Mesodermal cell (in vitro differentiated cells): ENCODE results near the gene KLHL1.

Source experiments
- H3K27ac ChIP-seq: 2 replicates; pipeline ENCODE4 v1.7.0; 2013; ENCODE audit warnings: mild to moderate bottlenecking, low read depth, low read length, moderate library complexity; ENCODE audit not compliant: severe bottlenecking
- H3K36me3 ChIP-seq: 2 replicates; pipeline ENCODE4 v1.7.1; 2013; ENCODE audit warnings: mild to moderate bottlenecking, low read length, moderate library complexity; ENCODE audit not compliant: control insufficient read depth, insufficient read depth
- H3K4me1 ChIP-seq: one replicate; pipeline ENCODE4 v1.7.1; 2013; ENCODE audit warnings: mild to moderate bottlenecking, low read length; ENCODE audit not compliant: insufficient read depth, control insufficient read depth, poor library complexity, severe bottlenecking
- H3K4me3 ChIP-seq: 2 replicates; pipeline ENCODE4 v1.7.0; 2013; ENCODE audit warnings: low read length, control low read depth, mild to moderate bottlenecking; ENCODE audit not compliant: insufficient read depth, poor library complexity, severe bottlenecking; ENCODE audit errors: extremely low read depth
- H3K9me3 ChIP-seq: 2 replicates; pipeline ENCODE4 v1.7.1; 2013; ENCODE audit warnings: mild to moderate bottlenecking, low read length, moderate library complexity; ENCODE audit not compliant: control insufficient read depth
- WGBS, 2 experiments: methylation state at CpG; one replicate each; pipeline ENCODE4 v1.1.5; 2013; ENCODE audit warnings: missing lambda C conversion rate in 2 of 2; ENCODE audit not compliant: insufficient coverage in 2 of 2; 5-methylcytosine and 5-hydroxymethylcytosine counted together

KLHL1 gene

DNA sequence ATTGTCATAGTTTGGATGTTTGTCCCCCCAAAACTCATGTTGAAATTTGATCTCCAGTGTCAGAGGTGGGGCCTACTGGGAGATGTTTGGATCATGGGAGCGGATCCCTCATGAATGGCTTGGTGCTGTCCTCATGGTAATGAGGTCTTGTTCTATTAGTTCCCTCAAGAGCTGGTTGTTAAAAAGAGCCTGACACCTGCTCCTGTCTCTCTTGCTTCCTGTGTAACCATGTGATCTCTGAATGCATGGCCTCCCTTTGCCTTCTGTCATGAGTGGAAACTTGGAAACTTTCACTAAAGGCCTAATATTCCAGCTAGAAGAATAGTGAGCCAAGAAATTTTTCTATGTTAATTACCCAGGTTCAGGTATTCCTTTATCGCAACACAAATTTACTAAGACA is 312.0 kb downstream of the KLHL1 start:
- Histone ChIP-seq H3K4me3 (no peak overlapping the region), H3K9me3 (no peaks in the 10 kb centered on the region), H3K27ac (no peak overlapping the region), H3K36me3 (no peaks in the 10 kb centered on the region), H3K4me1 (no peaks in the 10 kb centered on the region)
- 86% methylated on average over 1 of the region's 2 CpGs; no CpG with 5 or more reads in 1 of the 2 experiments for whole genome bisulfite sequencing, 2 experiments

- Histone ChIP-seq H3K4me3 (no peak overlapping the region), H3K9me3 (no peaks in the 10 kb centered on the region), H3K36me3 (no peaks in the 10 kb centered on the region), H3K27ac (peak overlapping the region; percentile 20), H3K4me1 (no peaks in the 10 kb centered on the region)
- 27 to 67% methylated on average over 1 of the region's 3 CpGs for WGBS, 2 experiments
These were observed 314.3 kb downstream of the KLHL1 start for GRCh38 chr13:69793783-69794453.

GRCh38 chr13:69776937-69777336 is 331.3 kb downstream of the KLHL1 start:
- H3K9me3 ChIP-seq = no peaks in the 10 kb centered on the region
- no peaks in the 10 kb centered on the region for H3K4me1 ChIP-seq
- H3K27ac ChIP-seq = no peak overlapping the region
- WGBS, 2 experiments = 72 to 75% methylated on average over 3 of the region's 4 CpGs
- H3K4me3 ChIP-seq = no peak overlapping the region
- H3K36me3 ChIP-seq = no peaks in the 10 kb centered on the region

- WGBS, 2 experiments = 80 to 100% methylated on average over 1 of the region's 3 CpGs
- no peak overlapping the region for H3K4me3 ChIP-seq
These were observed 338.6 kb downstream of the KLHL1 start for GRCh38 chr13:69769608-69770007.

DNA sequence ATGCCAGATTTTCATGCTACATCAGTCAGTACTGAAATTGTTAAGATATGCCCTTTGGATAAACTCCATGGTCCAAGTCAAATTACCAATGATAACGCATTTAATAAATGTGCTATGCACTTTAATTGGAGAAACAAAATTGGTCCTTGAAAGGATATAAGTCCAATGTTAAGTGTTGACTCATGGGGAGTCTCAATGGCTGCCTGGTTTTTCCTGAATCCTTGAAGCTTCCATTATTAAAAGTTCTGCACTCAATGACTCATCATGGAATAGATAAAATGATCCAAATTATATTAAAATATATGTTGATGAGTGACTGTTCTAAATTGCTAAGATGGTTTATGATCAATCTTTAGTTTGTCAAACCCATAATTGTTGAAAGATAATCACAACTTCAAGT is 346.7 kb downstream of the KLHL1 start:
- 86% methylated on average over 1 of the region's 1 CpG; no CpG with 5 or more reads in 1 of the 2 experiments for WGBS, 2 experiments
- H3K27ac ChIP-seq = no peak overlapping the region
- H3K36me3 ChIP-seq = no peaks in the 10 kb centered on the region
- no peaks in the 10 kb centered on the region for H3K4me1 ChIP-seq
- no peak overlapping the region for H3K4me3 ChIP-seq
- no peaks in the 10 kb centered on the region for H3K9me3 ChIP-seq

More at GRCh38 chr13:69769608-69770007, 338.6 kb downstream of the KLHL1 start:
- Histone ChIP-seq H3K27ac (no peak overlapping the region), H3K9me3 (no peaks in the 10 kb centered on the region), H3K36me3 (no peaks in the 10 kb centered on the region), H3K4me1 (no peaks in the 10 kb centered on the region)

- H3K4me1 ChIP-seq = no peaks in the 10 kb centered on the region
- H3K9me3 ChIP-seq = no peaks in the 10 kb centered on the region
- WGBS, 2 experiments = no CpG with 5 or more reads among the region's 2 CpGs
- H3K27ac ChIP-seq = no peak overlapping the region
- H3K4me3 ChIP-seq = no peak overlapping the region
- H3K36me3 ChIP-seq = no peaks in the 10 kb centered on the region
These were observed 353.2 kb downstream of the KLHL1 start for GRCh38 chr13:69755101-69755500.

DNA sequence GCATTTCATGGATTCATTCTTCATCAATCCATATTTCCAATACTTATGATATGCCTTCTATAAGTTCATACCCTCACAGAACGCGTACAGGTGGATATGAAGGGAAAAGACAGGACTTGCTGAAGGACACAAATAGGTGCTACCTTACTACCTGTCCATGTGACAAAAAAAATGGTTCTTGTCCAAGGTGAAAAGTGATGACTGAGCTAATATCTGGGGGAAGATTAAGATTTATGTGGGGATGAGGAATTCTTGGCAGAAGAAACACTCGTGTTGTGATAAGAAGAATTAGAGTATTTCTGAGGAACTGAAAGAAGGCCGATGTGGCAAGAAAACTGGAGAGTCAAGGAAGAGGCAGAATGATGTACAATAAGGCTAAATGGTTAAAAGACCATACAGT is 357.0 kb downstream of the KLHL1 start:
- H3K9me3 ChIP-seq = no peaks in the 10 kb centered on the region
- no peaks in the 10 kb centered on the region for H3K36me3 ChIP-seq
- no peak overlapping the region for H3K27ac ChIP-seq
- no peak overlapping the region for H3K4me3 ChIP-seq
- no peaks in the 10 kb centered on the region for H3K4me1 ChIP-seq
- WGBS, 2 experiments = 86 to 95% methylated on average over 2 of the region's 4 CpGs

DNA sequence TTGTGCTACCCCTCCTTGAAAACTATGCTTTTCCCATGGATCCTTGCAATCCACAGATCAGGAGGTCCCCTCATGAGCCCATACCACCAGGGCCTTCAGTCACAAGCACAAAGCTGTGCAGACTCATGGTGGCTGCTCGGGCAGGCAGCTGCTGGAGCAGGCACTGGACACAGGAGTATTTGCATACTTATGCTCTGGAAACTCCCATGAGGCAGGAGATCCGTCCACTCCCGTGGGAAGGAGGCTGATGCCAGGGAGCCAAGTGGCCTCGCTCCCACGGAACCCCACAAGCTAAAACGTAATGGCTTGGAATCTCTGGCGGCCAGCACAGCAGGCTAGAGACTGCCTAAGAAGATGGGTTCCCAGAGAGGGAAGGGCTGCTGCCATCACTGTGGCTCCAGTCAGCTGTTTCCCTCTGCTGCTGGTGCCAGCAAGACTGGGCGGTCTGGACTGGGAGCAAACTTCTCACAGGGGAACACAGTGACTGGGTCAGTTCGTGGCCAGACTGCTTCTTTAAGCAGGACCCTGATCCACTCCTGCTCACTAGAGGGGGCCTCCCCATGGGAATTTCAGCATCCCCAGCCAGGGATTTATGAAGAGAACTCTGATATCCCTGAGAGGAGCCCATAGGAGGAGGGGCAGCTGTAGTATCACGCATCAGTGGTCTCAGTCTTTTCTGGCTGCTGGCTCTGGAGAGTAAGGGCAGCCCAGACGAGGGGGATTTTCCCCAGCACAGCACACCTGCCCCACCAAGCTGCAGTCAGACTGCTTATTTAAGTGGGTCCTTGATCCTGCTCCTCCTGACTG is 370.9 kb downstream of the KLHL1 start:
- no peaks in the 10 kb centered on the region for H3K36me3 ChIP-seq
- WGBS, 2 experiments = 89 to 100% methylated on average over 8 to 11 of the region's 11 CpGs
- no peak overlapping the region for H3K27ac ChIP-seq
- H3K4me3 ChIP-seq = no peak overlapping the region
- no peaks in the 10 kb centered on the region for H3K9me3 ChIP-seq
- no peaks in the 10 kb centered on the region for H3K4me1 ChIP-seq

DNA sequence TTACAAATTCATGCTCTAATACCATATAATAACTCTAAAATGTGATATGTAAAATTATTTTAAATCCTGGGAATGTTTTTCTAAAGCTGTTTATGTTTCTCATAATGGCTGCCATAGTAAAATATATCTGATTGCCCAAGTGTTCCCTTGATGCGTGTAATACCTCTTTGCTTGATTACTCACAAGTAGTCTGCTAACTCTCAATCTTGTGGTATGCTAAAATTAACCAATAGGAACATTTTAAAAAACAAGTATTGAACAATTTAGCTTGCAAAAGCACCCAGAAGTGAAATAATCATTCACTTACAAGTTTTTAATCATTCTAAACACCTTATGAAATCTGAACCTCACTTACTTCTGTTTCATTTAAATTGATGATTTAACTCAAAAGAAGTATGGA is 386.6 kb downstream of the KLHL1 start:
- H3K36me3 ChIP-seq = no peaks in the 10 kb centered on the region
- H3K4me1 ChIP-seq = no peaks in the 10 kb centered on the region
- H3K27ac ChIP-seq = no peak overlapping the region
- WGBS, 2 experiments = no CpG with 5 or more reads among the region's 1 CpG
- no peaks in the 10 kb centered on the region for H3K9me3 ChIP-seq
- no peak overlapping the region for H3K4me3 ChIP-seq

GRCh38 chr13:69720278-69720983 is 387.8 kb downstream of the KLHL1 start:
- Histone ChIP-seq H3K27ac (no peak overlapping the region), H3K36me3 (no peaks in the 10 kb centered on the region), H3K4me1 (no peaks in the 10 kb centered on the region), H3K4me3 (no peak overlapping the region), H3K9me3 (no peaks in the 10 kb centered on the region)

GRCh38 chr13:69706807-69707206 is 401.4 kb downstream of the KLHL1 start:
- H3K4me3 ChIP-seq = no peak overlapping the region
- no peaks in the 10 kb centered on the region for H3K4me1 ChIP-seq
- no peaks in the 10 kb centered on the region for H3K9me3 ChIP-seq
- no peaks in the 10 kb centered on the region for H3K36me3 ChIP-seq
- no peak overlapping the region for H3K27ac ChIP-seq
